HG02973 (cell line): Measurements from ENCODE around the gene UBE3C.

ENCODE experiments used
- ATAC-seq: cut with Tn5 transposase; IDR thresholded peaks from one replicate; pipeline ENCODE4 v1.9.1; 2021; ENCODE audit warnings: moderate library complexity; ENCODE audit not compliant: unreplicated experiment

The UBE3C gene

GRCh38 chr7:157282141-157282801 is 143.5 kb downstream of the UBE3C start:
- ATAC-seq = no peak

- no peak for ATAC-seq
These were observed 145.7 kb downstream of the UBE3C start for GRCh38 chr7:157284229-157285014.

- no peak for ATAC-seq
These were observed 152.8 kb downstream of the UBE3C start for GRCh38 chr7:157291404-157292080.

- ATAC-seq = no peak
These were observed 153.5 kb downstream of the UBE3C start for GRCh38 chr7:157292258-157292657.

GRCh38 chr7:157292770-157293412 is 154.2 kb downstream of the UBE3C start:
- no peak for ATAC-seq

GRCh38 chr7:157293413-157293788 is 154.7 kb downstream of the UBE3C start:
- ATAC-seq = no peak

- no peak for ATAC-seq
These were observed 156.0 kb downstream of the UBE3C start for GRCh38 chr7:157294773-157295172.

GRCh38 chr7:157295338-157295737 is 156.6 kb downstream of the UBE3C start:
- ATAC-seq = no peak

GRCh38 chr7:157297185-157297584 is 158.5 kb downstream of the UBE3C start:
- no peak for ATAC-seq

- ATAC-seq = no peak
These were observed 160.5 kb downstream of the UBE3C start for GRCh38 chr7:157299317-157299612.

- ATAC-seq = no peak
These were observed 161.1 kb downstream of the UBE3C start for GRCh38 chr7:157299613-157300368.

GRCh38 chr7:157300369-157300825 is 161.7 kb downstream of the UBE3C start:
- ATAC-seq = no peak

- ATAC-seq = peak; percentile 1
These were observed 162.9 kb downstream of the UBE3C start for GRCh38 chr7:157301610-157302120.

- no peak for ATAC-seq
These were observed 168.4 kb downstream of the UBE3C start for GRCh38 chr7:157306846-157307838.

- ATAC-seq = no peak
These were observed 171.4 kb downstream of the UBE3C start for GRCh38 chr7:157309988-157310668.

- no peak for ATAC-seq
These were observed 172.0 kb downstream of the UBE3C start for GRCh38 chr7:157310676-157311185.

- ATAC-seq = no peak
These were observed 174.2 kb downstream of the UBE3C start for GRCh38 chr7:157312941-157313340.

GRCh38 chr7:157313645-157314044 is 174.9 kb downstream of the UBE3C start:
- no peak for ATAC-seq
